Trophoblast cell (in vitro differentiated cells and primary cell): ENCODE measurements around the gene KIF18A.

Experiments
- DNase-seq, 2 donors: peaks; one replicate each; pipeline ENCODE4 v3.0.0-alpha.2; 2016
- H2AFZ ChIP-seq: 2 replicates; pipeline ENCODE4 v1.6.1; 2013; ENCODE audit warnings: low read length, moderate library complexity, mild to moderate bottlenecking; ENCODE audit not compliant: insufficient read depth, poor library complexity
- H2AK5ac ChIP-seq: 2 replicates; pipeline ENCODE4 v1.6.1; 2013; ENCODE audit warnings: mild to moderate bottlenecking, low read length
- H2BK120ac ChIP-seq: 2 replicates; pipeline ENCODE4 v1.6.1; 2013; ENCODE audit warnings: low read length, mild to moderate bottlenecking, moderate library complexity; ENCODE audit not compliant: insufficient read depth, poor library complexity
- H2BK12ac ChIP-seq: 2 replicates; pipeline ENCODE4 v1.6.1; 2013; ENCODE audit warnings: mild to moderate bottlenecking, low read length, moderate library complexity
- H2BK5ac ChIP-seq: 2 replicates; pipeline ENCODE4 v1.6.1; 2013; ENCODE audit warnings: low read length, low read depth, moderate library complexity, mild to moderate bottlenecking; ENCODE audit not compliant: poor library complexity
- H3K14ac ChIP-seq: 2 replicates; pipeline ENCODE4 v1.6.1; 2013; ENCODE audit warnings: mild to moderate bottlenecking, low read length
- H3K18ac ChIP-seq: 2 replicates; pipeline ENCODE4 v1.6.1; 2013; ENCODE audit warnings: mild to moderate bottlenecking, low read length
- H3K23ac ChIP-seq: 2 replicates; pipeline ENCODE4 v1.6.1; 2013; ENCODE audit warnings: low read length
- H3K27ac ChIP-seq: 2 replicates; pipeline ENCODE4 v1.5.1; 2013; ENCODE audit warnings: low read depth, mild to moderate bottlenecking, inconsistent platforms, low read length, moderate library complexity
- H3K27me3 ChIP-seq: 2 replicates; pipeline ENCODE4 v1.6.1; 2013; ENCODE audit warnings: inconsistent platforms, mild to moderate bottlenecking, low read length, moderate library complexity; ENCODE audit not compliant: insufficient read depth
- H3K36me3 ChIP-seq, 2 experiments: 1 replicate in 1 of 2; 2 replicates in 1 of 2; pipeline ENCODE4 v1.6.1; 2013; ENCODE audit warnings: low read length in 2 of 2, mild to moderate bottlenecking in 2 of 2, moderate library complexity in 1 of 2; ENCODE audit not compliant: insufficient read depth in 2 of 2, control insufficient read depth in 1 of 2
- H3K4ac ChIP-seq: 2 replicates; pipeline ENCODE4 v1.6.1; 2013; ENCODE audit warnings: low read depth, mild to moderate bottlenecking, low read length, moderate library complexity
- H3K4me1 ChIP-seq, 2 experiments: 1 replicate in 1 of 2; 2 replicates in 1 of 2; pipeline ENCODE4 v1.6.1; 2013; ENCODE audit warnings: low read length in 2 of 2, mild to moderate bottlenecking in 2 of 2, moderate library complexity in 1 of 2; ENCODE audit not compliant: insufficient read depth in 2 of 2, control insufficient read depth in 1 of 2
- H3K4me2 ChIP-seq: 2 replicates; pipeline ENCODE4 v1.6.1; 2013; ENCODE audit warnings: inconsistent platforms, mild to moderate bottlenecking, low read length, moderate library complexity
- H3K4me3 ChIP-seq: 2 replicates; pipeline ENCODE4 v1.5.1; 2013; ENCODE audit warnings: mild to moderate bottlenecking, low read depth, low read length, inconsistent platforms
- H3K79me1 ChIP-seq: one replicate; pipeline ENCODE4 v1.6.1; 2013; ENCODE audit warnings: low read length
- H3K79me2 ChIP-seq: 2 replicates; pipeline ENCODE4 v1.6.1; 2013; ENCODE audit warnings: low read length, mild to moderate bottlenecking; ENCODE audit not compliant: control insufficient read depth, insufficient read depth, poor library complexity
- H3K9ac ChIP-seq: 2 replicates; pipeline ENCODE4 v1.6.1; 2013; ENCODE audit warnings: mild to moderate bottlenecking, low read length
- H3K9me3 ChIP-seq: 2 replicates; pipeline ENCODE4 v1.6.1; 2013; ENCODE audit warnings: low read depth, mild to moderate bottlenecking, control low read depth, inconsistent platforms, low read length; ENCODE audit not compliant: insufficient read depth
- H4K12ac ChIP-seq: 2 replicates; pipeline ENCODE4 v1.6.1; 2013; ENCODE audit warnings: low read depth, mild to moderate bottlenecking, low read length, moderate library complexity
- H4K8ac ChIP-seq: 2 replicates; pipeline ENCODE4 v1.6.1; 2013; ENCODE audit warnings: low read depth, mild to moderate bottlenecking, low read length, moderate library complexity
- H4K91ac ChIP-seq: one replicate; pipeline ENCODE4 v1.6.1; 2013; ENCODE audit warnings: low read depth, mild to moderate bottlenecking, low read length, moderate library complexity
- WGBS: extraction: QIAGEN DNeasy Blood & Tissue Kit; methylation state at CpG from one replicate; pipeline ENCODE4 v1.1.7; 2013; ENCODE audit warnings: missing lambda C conversion rate; ENCODE audit not compliant: insufficient read length, insufficient coverage; ENCODE audit errors: extremely low coverage; 5-methylcytosine and 5-hydroxymethylcytosine counted together

Gene KIF18A

DNA sequence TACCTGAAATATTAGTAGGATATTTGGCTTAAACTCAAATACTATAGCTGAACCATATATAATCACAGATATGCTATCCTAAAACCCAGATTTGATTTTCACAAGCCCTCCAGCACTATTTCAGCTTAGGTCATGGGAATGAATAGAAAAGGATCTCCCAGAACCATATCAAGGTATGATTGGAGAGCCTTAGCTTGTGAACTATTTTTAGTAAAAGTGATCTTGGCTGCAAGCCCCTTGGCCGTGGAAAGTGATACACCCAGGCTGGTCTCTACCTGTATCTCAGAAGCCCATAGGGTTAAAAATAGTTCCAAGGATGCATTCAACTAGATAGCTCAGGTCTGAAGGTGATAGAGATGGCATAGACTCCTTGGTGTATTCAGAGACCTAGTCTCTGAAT lies 9.7 kb downstream of the KIF18A start:
- peak overlapping the region; percentile 7 for H4K12ac ChIP-seq
- H3K4ac ChIP-seq, result no peak overlapping the region
- no peak overlapping the region for H2AFZ ChIP-seq
- H3K36me3 ChIP-seq, result peaks cover 0 to 2% of the 10 kb centered on the region in 2 experiments
- H2BK120ac ChIP-seq, result no peak overlapping the region
- no peak overlapping the region for H3K18ac ChIP-seq
- H3K27me3 ChIP-seq, result no peaks in the 10 kb centered on the region
- WGBS, result no CpG with 5 or more reads among the region's 1 CpG
- no peaks in the 10 kb centered on the region for H3K79me2 ChIP-seq
- no peaks in the 10 kb centered on the region for H3K4me1 ChIP-seq
- H3K23ac ChIP-seq, result no peak overlapping the region
- no peak overlapping the region for H2AK5ac ChIP-seq
- no peak overlapping the region for H4K8ac ChIP-seq
- H3K14ac ChIP-seq, result no peak overlapping the region
- no peak overlapping the region for H2BK5ac ChIP-seq
- H2BK12ac ChIP-seq, result no peak overlapping the region
- H4K91ac ChIP-seq, result no peak overlapping the region
- no peaks in the 10 kb centered on the region for H3K9me3 ChIP-seq
- no peak overlapping the region for H3K27ac ChIP-seq
- no peak overlapping the region for H3K9ac ChIP-seq
- H3K79me1 ChIP-seq, result no peaks in the 10 kb centered on the region
- no peak overlapping the region for H3K4me2 ChIP-seq
- DNase-seq, result no peak
- no peak overlapping the region for H3K4me3 ChIP-seq

DNA sequence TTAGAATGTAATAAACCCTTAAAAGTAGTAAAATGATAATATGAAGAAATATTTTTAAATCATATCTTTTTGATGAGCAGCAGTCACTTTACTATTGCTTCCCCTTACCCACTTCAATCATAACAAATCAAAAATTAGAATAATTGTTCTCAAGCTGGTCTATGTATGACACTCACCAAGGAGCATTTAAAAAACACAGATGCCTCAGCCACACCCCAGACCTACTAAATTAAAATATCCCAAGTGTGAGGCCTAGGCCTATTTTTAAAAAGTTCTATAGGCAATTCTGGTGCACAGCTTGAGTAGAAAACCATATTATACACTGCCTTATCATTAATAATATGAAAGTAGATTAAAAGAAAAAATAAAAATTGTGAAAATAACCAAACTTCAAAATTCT lies 15.2 kb downstream of the KIF18A start:
- Histone ChIP-seq H3K9me3 (no peaks in the 10 kb centered on the region), H3K9ac (no peak overlapping the region), H3K4me1 (no peaks in the 10 kb centered on the region), H2BK12ac (no peak overlapping the region), H3K36me3 (peaks cover 2% of the 10 kb centered on the region in 2 experiments), H3K14ac (no peak overlapping the region), H3K79me1 (no peaks in the 10 kb centered on the region), H3K4me2 (no peak overlapping the region), H2BK5ac (no peak overlapping the region), H3K4ac (no peak overlapping the region), H3K79me2 (no peaks in the 10 kb centered on the region), H2AFZ (no peak overlapping the region), H3K4me3 (no peak overlapping the region), H4K8ac (no peak overlapping the region), H3K27ac (no peak overlapping the region), H3K27me3 (no peaks in the 10 kb centered on the region), H2BK120ac (no peak overlapping the region), H4K12ac (no peak overlapping the region), H3K18ac (no peak overlapping the region), H4K91ac (no peak overlapping the region), H2AK5ac (no peak overlapping the region), H3K23ac (no peak overlapping the region)
- no peak for DNase-seq

DNA sequence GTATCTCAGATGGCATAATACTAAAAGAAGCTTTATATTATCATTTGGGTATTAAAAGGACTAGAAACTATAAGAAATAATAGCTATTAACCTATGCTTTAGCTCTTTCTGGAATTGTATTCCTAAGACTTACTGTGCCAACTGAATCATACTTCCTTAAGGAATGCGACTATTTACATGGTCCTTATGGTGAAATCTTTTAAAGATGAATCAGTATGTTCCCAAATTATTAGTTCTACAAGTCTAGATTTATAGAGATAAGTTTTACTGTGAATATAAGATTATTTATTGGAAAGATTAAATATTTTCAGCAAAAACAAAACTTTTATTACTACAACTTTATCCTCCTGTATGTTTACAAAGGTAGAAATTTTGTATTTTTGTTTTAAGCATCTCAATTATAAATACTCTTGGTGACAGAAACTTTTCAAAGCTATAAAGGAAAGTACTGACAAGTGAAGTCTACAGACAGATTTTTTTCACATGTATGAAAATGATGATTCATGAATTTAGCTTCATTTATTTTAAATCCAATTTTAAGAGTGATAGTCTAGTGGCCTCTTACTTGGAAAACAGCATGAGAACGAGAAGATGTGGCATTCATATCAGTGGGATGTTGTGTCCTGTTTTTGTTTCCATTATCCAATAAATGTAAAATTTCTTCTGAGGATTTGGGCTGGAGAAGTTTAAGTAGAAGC lies 17.8 kb downstream of the KIF18A start:
- Histone ChIP-seq H3K4me2 (no peak overlapping the region), H2AFZ (no peak overlapping the region), H4K12ac (no peak overlapping the region), H3K79me2 (no peaks in the 10 kb centered on the region), H3K9ac (no peak overlapping the region), H3K27ac (no peak overlapping the region), H3K79me1 (no peaks in the 10 kb centered on the region), H3K36me3 (peaks cover under 1 to 2% of the 10 kb centered on the region in 2 experiments), H3K18ac (no peak overlapping the region), H4K8ac (no peak overlapping the region), H3K14ac (no peak overlapping the region), H3K9me3 (no peaks in the 10 kb centered on the region), H2AK5ac (no peak overlapping the region), H3K4me3 (no peak overlapping the region), H4K91ac (no peak overlapping the region), H2BK12ac (no peak overlapping the region), H3K27me3 (no peaks in the 10 kb centered on the region), H3K4ac (no peak overlapping the region), H3K4me1 (no peaks in the 10 kb centered on the region), H2BK5ac (no peak overlapping the region), H2BK120ac (no peak overlapping the region), H3K23ac (no peak overlapping the region)
- no peak for DNase-seq
- no CpG with 5 or more reads among the region's 2 CpGs for WGBS

DNA sequence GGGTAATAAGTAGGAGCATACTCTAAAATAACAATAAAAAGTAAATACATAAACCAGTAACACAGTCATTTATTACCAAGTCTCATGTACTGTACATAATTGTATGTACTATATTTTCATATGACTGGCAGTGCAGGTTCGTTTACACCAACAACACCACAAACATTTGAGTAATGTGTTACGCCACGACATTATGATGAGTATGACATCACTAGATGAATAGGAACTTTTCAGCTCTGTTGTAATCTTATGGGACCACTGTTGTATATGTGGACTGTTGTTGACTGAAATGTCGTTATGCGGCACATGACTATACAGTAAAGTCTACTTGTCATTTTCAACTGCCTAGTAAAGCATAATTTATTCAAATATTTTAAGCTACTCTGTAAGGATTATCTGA lies 18.6 kb downstream of the KIF18A start:
- H4K91ac ChIP-seq, result no peak overlapping the region
- no CpG with 5 or more reads among the region's 5 CpGs for WGBS

More for the DNA sequence above, 18.6 kb downstream of the KIF18A start:
- H2BK5ac ChIP-seq, result no peak overlapping the region
- H3K4me1 ChIP-seq, result no peaks in the 10 kb centered on the region
- no peak overlapping the region for H2AFZ ChIP-seq
- no peaks in the 10 kb centered on the region for H3K79me2 ChIP-seq
- no peak overlapping the region for H2BK12ac ChIP-seq
- no peak overlapping the region for H3K18ac ChIP-seq
- H3K9ac ChIP-seq, result no peak overlapping the region
- no peaks in the 10 kb centered on the region for H3K27me3 ChIP-seq
- peak in 1 of 2 donors; percentile 38 for DNase-seq
- no peak overlapping the region for H4K12ac ChIP-seq
- peaks cover 3 to 4% of the 10 kb centered on the region in 2 experiments for H3K36me3 ChIP-seq
- H3K23ac ChIP-seq, result no peak overlapping the region
- no peak overlapping the region for H3K4me3 ChIP-seq
- no peak overlapping the region for H3K27ac ChIP-seq
- no peak overlapping the region for H3K4ac ChIP-seq
- no peak overlapping the region for H2AK5ac ChIP-seq
- no peak overlapping the region for H4K8ac ChIP-seq
- no peak overlapping the region for H3K14ac ChIP-seq
- H3K4me2 ChIP-seq, result no peak overlapping the region
- no peaks in the 10 kb centered on the region for H3K79me1 ChIP-seq
- no peaks in the 10 kb centered on the region for H3K9me3 ChIP-seq
- H2BK120ac ChIP-seq, result no peak overlapping the region
